ENCODE data around the gene RRAS. TPM values are rescaled to one million over a fixed set of nuclear protein-coding genes. Genes with fewer than 3 reads are reported as not detected.
A peak's percentile ranks its signal among the peaks of the same experiment; 100 is the strongest.

Gene RRAS
- total and polyA plus RNA-seq, 9 donors = 24.2 to 63.4 (median 37.6) TPM

DNA sequence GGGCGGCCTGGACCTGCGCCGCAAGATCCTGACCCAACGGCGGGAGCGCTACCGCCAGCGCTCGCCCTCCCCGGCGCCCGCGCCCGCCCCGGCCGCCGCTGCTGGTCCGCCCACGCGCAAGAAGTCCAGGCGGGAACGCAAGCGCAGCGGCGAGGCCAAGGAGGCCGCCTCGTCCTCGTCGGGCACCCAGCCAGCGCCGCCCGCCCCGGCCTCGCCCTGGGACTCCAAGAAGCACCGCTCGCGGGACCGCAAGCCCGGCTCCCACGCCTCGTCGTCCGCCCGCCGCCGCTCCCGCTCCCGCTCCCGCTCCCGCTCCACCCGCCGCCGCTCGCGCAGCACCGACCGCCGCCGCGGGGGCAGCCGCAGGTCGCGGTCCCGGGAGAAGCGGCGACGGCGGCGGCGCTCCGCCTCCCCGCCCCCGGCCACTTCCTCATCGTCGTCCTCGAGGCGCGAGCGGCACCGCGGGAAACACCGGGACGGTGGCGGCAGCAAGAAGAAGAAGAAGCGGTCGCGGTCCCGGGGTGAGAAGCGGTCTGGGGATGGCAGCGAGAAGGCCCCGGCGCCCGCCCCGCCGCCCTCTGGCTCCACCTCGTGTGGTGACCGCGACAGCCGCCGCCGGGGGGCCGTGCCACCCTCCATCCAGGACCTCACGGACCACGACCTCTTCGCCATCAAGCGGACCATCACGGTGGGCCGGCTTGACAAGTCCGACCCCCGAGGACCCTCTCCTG lies 12.0 kb upstream of the RRAS start:
- Histone ChIP-seq H3K27me3 (no peaks in the 10 kb centered on the region), H3K9me3 (no peaks in the 10 kb centered on the region), H3K4me1 (ENCODE audit: insufficient read depth) (no peaks in the 10 kb centered on the region), H3K36me3 (no peaks in the 10 kb centered on the region), H3K4me3 (no peak overlapping the region), H3K27ac (no peak overlapping the region)
- TF ChIP-seq EP300 (IDR thresholded peaks at IDR 0.05) (no peak), POLR2A (IDR thresholded peaks at IDR 0.05) (no peak)
- TF ChIP-seq, protein P1, sequence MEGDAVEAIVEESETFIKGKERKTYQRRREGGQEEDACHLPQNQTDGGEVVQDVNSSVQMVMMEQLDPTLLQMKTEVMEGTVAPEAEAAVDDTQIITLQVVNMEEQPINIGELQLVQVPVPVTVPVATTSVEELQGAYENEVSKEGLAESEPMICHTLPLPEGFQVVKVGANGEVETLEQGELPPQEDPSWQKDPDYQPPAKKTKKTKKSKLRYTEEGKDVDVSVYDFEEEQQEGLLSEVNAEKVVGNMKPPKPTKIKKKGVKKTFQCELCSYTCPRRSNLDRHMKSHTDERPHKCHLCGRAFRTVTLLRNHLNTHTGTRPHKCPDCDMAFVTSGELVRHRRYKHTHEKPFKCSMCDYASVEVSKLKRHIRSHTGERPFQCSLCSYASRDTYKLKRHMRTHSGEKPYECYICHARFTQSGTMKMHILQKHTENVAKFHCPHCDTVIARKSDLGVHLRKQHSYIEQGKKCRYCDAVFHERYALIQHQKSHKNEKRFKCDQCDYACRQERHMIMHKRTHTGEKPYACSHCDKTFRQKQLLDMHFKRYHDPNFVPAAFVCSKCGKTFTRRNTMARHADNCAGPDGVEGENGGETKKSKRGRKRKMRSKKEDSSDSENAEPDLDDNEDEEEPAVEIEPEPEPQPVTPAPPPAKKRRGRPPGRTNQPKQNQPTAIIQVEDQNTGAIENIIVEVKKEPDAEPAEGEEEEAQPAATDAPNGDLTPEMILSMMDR (IDR thresholded peaks at IDR 0.05) = no peak
- DNase-seq = peak in 1 of 5 donors; percentile 33
- intact Hi-C loops (cut with DNase I) = no loop called here
- 93 to 95% (median 93%) methylated on average over 110 of the region's 110 CpGs for WGBS, 3 donors

DNA sequence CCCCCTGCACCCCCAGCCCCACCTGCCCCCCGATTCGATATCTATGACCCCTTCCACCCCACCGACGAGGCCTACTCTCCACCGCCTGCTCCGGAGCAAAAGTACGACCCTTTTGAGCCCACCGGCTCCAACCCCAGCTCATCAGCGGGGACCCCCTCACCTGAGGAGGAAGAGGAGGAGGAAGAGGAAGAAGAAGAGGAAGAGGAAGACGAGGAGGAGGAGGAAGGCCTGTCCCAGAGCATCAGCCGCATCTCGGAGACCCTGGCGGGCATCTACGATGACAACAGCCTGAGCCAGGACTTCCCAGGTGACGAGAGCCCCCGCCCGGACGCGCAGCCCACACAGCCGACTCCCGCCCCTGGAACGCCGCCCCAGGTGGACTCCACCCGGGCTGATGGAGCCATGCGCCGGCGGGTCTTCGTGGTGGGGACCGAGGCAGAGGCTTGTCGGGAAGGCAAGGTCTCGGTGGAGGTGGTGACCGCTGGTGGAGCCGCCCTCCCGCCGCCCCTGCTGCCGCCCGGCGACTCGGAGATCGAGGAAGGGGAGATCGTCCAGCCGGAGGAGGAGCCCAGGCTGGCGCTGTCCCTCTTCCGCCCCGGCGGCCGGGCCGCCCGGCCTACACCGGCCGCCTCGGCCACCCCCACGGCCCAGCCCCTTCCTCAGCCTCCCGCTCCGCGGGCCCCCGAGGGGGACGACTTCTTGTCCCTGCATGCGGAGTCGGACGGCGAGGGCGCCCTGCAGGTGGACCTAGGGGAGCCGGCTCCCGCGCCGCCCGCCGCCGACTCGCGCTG lies 11.3 kb upstream of the RRAS start:
- Histone ChIP-seq H3K36me3 (no peaks in the 10 kb centered on the region), H3K9me3 (no peaks in the 10 kb centered on the region), H3K27ac (no peak overlapping the region), H3K4me1 (ENCODE audit: insufficient read depth) (no peaks in the 10 kb centered on the region), H3K27me3 (no peaks in the 10 kb centered on the region), H3K4me3 (no peak overlapping the region)
- intact Hi-C loops (cut with DNase I) = no loop called here
- TF ChIP-seq POLR2A (IDR thresholded peaks at IDR 0.05) = no peak
- TF ChIP-seq EP300 (IDR thresholded peaks at IDR 0.05) = no peak
- TF ChIP-seq, protein P1 (IDR thresholded peaks at IDR 0.05) = no peak
- 92 to 94% (median 94%) methylated on average over 71 to 72 of the region's 72 CpGs for WGBS, 3 donors
- DNase-seq = peak in 1 of 5 donors; percentile 39

- H3K9me3 ChIP-seq = no peaks in the 10 kb centered on the region
- H3K27ac ChIP-seq = no peak overlapping the region
- DNase-seq = no peak
- intact Hi-C loops (cut with DNase I) = no loop called here
- H3K36me3 ChIP-seq = no peaks in the 10 kb centered on the region
- no peaks in the 10 kb centered on the region for H3K27me3 ChIP-seq
- 85 to 90% (median 89%) methylated on average over 16 to 17 of the region's 17 CpGs for WGBS, 3 donors
- TF ChIP-seq EP300 (IDR thresholded peaks at IDR 0.05) (no peak), POLR2A (IDR thresholded peaks at IDR 0.05) (no peak)
- TF ChIP-seq, protein P1 (IDR thresholded peaks at IDR 0.05) = no peak
- no peak overlapping the region for H3K4me3 ChIP-seq
- peaks cover 5% of the 10 kb centered on the region for H3K4me1 ChIP-seq (ENCODE audit: insufficient read depth)
Measured at GRCh38 chr19:49646586-49646985, 6.6 kb upstream of the RRAS start.

DNA sequence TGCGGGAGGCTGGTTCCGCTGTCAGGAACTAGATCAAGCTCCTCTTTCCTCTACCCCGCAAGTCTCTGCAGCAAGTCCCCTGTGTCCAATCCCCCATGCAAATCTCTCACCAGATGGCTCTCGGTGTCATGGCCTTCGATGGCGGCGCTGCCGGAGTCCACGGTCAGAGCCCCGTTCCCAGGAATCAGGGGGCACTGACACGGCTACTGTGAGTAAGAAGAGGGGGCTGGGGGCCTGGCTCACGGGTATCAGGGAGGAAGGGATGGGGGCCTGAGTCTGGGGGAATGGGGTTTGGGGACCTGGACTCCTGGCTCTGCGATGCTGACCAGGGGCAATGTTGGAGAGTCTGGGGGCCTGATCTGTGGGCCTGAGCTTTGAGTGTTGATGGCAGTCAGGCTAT lies 6.1 kb upstream of the RRAS start:
- WGBS, 3 donors = 86 to 88% (median 87%) methylated on average over 13 of the region's 13 CpGs
- intact Hi-C loops (cut with DNase I) = no loop called here
- no peaks in the 10 kb centered on the region for H3K27me3 ChIP-seq
- peaks cover 5% of the 10 kb centered on the region for H3K4me1 ChIP-seq (ENCODE audit: insufficient read depth)
- no peak overlapping the region for H3K4me3 ChIP-seq
- H3K36me3 ChIP-seq = no peaks in the 10 kb centered on the region
- no peak overlapping the region for H3K27ac ChIP-seq
- TF ChIP-seq EP300 (IDR thresholded peaks at IDR 0.05) = no peak
- TF ChIP-seq, protein P1 (IDR thresholded peaks at IDR 0.05) = no peak
- TF ChIP-seq POLR2A (IDR thresholded peaks at IDR 0.05) = no peak
- no peaks in the 10 kb centered on the region for H3K9me3 ChIP-seq
- DNase-seq = no peak

Measured in ovary (tissue), 9 donors.